Activated gamma-delta T cell treated with Interleukin-2 at 50 U/mL for 16 hours (primary cell): ENCODE data around the gene PLET1.

ENCODE experiments used
- DNase-seq: peaks from one replicate; pipeline ENCODE4 v3.0.0-alpha.2; 2020

The PLET1 gene

DNA sequence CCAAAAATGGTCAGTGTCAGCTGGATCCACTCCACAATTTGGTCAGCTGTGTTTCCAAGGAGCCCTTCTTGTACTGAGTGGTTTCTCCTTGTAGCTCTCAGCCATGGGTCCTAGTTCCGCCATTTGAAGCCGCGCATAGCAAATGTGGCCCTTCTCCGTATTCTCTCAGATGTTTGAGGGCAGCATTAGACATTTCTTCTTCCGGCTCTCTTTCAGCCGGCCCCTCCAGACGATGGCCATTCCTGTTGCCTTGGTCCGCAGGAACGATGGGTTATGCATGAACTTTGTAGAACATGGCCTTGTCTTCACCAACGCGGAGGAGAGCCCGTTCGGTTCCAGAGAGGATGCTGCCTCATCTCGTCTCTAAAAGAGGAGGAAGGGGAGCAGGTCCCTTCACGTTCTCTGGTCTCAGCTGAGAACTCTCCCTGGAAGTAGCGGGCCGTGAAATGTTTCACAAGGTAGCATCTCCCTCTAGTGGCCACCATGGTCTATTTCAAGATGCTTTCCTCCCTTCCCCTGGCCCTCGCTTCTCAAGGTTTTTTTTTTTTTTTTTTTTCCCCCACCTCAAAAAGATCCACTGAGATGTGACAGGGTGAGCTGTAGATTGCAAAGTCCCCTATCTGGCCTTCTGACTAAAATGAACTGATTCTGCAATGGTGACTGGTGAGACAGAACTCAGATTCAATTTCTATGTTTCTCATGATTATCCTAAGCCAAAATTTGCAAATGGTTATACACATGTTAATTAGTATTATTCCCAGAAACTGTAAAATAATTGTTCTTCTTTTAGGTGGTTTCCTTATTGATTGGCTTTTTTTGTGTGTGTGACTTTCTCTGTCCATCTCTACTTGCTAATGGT is 19.8 kb upstream of the PLET1 start:
- DNase-seq, result peak; percentile 65

DNA sequence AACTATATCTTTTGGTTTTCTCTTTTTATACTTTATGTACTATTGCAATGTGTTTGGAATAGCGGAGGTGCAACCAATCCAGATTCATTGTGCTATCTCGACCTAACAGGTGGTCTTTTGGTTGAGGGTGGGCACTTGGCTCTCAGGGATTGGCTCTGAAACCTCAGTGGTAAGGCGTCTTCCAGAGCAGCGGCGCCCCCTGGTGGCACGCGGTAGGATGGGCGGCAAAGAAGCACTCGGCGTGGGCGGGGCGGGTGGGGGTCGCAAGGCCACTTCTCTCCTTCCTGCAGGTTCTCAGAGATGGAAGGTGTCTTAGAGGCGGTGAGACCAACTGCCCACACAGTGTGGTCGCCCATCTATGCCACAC is 19.2 kb upstream of the PLET1 start:
- peak; percentile 76 for DNase-seq

DNA sequence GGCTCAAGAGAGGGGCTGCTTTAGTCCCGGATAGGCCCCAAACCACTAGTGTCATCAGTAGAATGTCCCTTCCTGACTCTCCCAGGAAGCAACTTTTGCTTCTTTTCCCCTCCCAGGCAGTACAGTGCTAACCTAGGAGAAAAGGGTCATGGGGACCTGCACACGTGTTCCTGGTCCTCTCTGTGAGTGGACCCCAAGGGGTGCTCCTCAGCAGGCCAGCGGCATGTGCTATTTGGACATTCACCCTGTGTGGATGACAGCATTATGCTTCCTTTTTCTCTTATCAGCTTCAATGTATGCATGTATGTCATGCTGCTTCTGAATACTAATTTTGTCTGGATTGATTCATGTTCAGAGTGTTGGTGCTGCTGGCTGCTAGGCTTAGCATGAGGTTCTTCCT is 18.1 kb upstream of the PLET1 start:
- no peak for DNase-seq

DNA sequence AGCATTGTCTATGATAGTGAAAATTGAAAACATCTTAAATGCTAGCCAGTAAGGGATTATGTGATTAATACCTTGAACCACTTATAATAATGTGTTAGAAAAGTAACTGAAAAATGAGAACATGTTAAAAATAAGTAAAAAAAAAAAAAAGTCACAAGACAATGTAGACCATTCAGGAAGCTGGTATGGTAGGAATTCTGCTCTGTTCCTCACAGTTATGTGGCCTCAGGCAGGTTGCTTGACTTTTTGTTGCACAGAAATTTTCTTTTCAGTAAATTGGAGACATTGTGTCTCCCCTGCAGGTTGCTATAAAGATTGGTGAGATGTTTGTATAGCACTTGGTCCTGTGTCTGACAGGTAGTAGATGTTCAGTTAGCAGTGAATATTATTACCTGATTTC is 17.3 kb upstream of the PLET1 start:
- DNase-seq, result no peak

DNA sequence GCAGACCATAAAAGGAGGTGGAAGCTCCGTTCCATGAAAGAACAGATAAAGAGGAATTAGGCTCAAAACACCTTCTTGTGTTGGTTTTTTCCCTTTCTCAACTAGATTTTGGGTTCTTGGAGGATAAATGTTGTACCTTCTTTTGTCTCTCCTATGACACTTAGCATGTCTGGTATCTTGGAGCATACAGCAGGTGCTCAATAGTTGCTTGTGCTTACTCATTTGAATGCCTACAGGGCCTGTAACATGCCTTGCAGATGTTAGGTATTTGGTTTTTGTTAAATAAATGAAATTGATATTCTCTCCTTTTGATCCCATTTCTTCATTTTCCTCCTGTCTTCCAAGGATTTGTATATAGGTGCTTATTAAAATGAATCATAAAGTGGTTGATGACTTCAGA is 16.4 kb upstream of the PLET1 start:
- no peak for DNase-seq

DNA sequence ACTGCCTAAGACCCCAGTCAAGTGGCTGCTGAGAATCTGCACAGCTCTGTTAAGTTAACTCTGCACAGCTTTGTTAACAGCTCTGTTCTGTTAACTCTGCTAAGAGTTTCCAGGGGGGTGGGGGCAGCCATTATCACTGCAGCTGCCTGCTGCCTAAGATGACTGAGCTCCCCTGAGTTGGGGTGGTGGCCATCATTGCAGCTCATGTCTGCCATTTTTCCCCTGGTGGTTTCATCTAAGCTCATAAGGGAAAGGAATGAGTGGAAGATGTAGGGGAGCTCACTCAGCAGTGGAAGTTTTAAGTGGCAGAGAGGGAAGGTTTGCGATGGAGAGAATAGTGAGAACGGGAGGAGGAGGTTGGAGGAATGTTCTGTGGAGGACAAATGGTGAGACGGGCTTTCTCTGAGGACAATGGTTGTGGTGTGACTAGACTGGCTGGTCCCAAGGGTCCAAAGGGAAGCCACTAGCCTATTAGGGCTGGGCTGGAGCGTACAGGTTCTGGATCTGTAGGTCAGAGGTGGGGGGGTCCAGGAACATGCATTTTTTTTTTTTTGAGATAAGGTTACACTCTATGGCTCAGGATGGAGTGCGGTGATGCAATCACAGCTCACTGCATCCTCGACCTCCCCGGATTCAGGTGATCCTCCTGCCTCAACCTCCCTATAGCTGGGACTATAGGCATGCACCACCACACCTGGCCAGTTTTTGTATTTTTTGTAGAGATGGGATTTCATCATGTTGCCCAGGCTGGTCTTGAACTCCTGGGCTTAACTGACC is 13.5 kb upstream of the PLET1 start:
- DNase-seq, result no peak

DNA sequence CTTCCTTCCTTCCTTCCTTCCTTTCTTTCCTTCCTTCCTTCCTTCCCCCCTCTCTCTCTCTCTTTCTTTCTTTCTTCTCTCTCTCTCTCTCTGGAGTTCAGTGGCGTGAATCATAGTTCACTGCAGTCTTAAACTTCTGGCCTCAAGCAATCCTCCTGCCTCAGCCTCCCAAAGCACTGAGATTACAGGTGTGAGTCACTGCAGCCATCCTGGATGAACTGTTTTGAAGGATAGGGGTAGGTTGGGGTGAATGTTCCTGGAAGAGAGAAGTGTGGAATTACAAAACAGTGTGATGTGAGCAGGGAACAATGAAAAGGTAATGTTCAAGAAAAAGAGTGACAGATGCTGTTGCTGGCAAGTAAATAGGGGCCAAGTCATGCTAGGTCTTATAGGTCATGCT is 12.4 kb upstream of the PLET1 start:
- DNase-seq, result no peak

DNA sequence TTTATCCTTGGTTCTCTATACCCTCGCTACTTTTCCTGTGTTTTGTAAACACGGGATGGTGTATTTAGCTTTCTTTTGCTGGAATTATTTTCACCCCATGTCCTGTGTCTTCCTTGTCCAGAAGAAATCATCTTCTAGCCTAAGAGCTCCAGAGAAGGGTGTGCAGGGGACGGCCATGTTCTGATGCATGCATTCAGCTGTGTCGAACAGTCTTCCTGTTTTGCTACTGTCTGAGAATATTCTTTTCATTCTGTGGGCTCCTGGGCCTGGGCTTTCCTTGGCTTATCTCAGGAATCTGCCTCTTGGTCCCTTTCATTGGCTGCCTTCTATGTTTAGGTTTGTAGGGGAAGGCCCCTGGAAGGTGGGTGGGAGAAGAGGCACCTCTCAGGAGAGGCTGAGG is 10.6 kb upstream of the PLET1 start:
- no peak for DNase-seq

DNA sequence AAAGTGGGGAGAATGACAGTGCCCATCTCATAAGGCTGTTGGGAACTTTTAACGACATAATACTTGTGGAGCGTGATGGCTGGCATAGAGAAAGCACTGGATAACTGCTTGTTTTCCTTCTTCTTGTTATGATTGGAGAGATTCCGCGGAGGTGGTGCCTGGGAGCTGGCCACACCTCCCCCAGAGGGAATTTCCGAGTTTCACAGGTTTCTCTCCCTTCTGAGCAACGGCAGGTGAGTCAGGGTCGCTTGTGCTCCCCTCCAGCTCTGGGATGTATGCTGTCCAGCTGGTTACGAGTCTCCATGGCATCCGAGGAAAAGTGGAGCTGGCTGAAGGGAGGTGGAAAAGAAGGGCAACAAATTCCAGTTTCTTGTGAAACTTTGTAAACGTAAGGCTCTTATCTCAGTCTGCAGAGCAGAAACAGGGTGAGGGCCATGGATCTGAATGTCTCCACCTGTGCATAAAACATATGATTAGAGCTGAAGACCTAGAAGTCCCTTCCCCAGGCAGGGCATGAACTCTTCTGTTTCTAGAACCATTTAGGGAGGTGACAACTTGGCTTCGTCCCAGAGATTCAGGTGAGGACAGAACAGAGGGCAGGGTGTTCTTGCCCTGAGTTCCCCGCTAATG is 10.0 kb upstream of the PLET1 start:
- no peak for DNase-seq

DNA sequence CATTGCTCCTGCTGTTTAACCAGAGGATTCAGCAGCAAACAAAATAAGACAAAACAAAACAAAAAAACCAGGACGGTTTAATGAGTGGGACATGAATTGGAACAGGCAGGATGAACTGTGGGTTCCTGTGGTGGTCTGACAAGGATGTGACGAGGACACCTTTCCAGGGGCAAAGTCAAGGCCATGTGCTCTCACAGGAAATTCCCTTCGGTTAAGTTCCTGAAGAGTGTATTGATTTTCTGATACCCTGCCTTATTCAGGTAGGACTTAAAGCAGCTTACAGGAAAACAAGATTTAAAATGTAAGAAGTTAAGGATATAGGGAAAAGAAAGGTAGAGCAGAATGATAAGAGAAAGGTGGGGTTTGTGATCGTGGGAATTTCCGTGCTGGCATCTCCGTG is 8.5 kb upstream of the PLET1 start:
- DNase-seq, result no peak

DNA sequence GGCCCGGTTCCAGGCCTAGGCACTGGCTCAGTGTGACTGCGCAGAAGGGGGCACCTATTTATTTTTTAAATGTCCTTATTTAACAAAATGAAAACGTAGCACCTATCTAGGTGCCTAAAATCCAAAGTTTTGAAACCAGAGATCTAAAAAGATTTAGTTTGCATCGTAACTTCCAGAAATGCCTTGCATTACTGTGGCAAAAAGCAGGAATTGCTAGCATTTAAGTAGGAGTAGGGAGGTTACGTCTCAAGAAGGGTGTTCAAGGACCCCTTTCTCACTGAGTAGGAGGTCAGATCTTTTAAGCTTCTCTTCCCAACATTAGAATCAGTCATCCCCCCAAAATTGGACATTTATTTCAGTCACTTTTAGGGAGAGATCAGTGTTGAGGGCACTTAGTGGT is 7.7 kb upstream of the PLET1 start:
- DNase-seq, result no peak

DNA sequence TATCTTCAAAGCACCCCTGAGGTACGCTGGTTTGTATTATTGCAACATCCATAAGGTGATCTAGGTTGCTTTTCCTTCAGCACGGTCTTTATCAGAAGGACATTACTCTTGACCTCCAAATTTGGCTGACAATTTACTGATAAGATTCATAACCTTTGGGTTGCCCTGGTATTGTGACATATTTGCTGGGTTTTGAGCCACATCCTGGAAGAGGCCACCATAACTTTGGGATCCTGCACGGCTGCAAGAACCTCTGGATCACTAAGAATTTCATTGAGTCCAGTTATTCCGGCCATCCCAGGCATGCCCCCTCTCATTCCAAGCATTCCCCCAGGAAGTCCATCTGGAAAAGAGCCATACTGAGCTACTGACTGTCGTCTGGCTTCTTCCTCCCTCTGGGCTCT is 6.5 kb upstream of the PLET1 start:
- DNase-seq, result no peak

DNA sequence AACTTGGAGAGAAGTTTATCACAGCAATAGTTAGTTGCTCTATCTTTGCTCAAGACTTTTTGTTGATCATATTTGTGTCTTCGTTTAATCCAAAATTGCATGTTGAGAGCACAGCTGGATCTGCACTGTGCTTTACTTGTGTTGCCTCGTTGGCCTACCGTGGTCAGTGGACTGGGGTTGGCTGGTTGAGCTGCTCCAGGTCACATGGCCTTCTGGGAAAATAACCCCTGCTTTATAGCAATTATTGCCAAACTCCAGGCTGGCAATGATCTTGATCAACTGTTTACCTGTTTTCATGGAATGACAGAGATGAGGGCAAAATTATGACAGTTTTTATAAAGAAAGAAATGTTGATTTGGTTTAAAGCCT is 5.7 kb upstream of the PLET1 start:
- DNase-seq, result no peak

DNA sequence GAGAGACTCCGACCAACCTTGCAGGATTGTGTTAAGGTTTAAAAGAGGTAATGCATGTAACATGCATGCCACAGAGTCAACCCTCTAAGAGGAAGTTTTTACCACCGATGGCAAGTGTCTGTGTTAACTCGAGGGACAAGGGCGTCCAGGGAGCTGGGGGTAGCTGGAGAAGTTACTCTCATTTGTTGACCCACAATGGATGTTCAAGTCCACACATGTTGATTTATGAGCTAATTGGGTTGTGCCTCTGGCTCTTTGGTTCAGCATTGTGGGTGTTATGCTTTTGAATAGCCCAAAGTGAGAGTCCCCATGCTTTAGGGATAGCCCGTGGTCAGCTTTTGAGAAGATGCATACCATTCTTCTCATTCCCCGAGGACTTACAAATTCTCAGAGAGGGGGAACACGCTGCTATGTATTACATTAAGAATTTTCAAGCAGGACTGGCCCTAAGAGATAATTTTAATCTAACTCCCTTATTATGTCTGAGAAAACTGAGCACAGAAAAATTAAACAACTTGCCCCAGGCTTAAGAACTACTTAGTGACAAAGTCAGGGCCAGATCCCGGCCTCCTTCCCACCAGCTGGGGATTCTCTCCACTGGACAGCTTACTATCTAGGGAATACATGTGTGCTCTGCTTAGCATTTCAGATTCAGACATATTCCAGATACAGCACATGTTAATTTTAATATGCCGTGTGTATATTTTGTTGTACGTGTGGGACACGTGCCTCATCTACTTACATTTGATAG is 5.2 kb upstream of the PLET1 start:
- no peak for DNase-seq

DNA sequence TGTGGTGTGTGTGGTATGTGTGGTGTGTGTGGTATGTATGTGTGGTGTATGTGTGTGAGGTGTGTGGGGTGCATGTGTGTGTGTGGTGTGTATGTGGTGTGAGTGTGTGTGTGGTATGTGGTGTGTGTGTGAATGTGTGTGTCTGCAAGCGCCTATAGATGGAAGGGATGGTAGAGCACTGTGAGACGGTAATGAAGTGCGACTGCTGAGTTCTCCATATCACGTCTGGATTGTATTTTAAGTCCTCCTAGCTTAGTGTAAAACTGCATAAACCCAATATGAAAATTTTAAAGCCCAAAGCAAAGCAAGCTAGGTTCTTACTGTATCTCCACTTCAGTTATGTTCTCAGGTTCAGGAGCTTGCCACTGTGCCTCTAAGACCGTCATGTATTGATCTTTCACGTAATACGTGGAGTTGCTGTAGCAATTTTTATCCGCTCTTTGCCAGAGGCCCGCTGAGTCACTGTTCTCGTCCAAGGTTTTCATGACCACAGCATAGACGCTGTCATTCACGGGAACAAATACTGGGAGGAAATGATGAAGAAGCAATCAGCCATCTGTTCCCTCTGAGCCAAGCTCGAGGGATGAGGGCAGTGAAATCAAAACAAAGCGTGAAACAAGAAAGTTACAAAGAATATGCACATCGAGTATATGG is 5.5 kb downstream of the PLET1 start:
- DNase-seq, result no peak

DNA sequence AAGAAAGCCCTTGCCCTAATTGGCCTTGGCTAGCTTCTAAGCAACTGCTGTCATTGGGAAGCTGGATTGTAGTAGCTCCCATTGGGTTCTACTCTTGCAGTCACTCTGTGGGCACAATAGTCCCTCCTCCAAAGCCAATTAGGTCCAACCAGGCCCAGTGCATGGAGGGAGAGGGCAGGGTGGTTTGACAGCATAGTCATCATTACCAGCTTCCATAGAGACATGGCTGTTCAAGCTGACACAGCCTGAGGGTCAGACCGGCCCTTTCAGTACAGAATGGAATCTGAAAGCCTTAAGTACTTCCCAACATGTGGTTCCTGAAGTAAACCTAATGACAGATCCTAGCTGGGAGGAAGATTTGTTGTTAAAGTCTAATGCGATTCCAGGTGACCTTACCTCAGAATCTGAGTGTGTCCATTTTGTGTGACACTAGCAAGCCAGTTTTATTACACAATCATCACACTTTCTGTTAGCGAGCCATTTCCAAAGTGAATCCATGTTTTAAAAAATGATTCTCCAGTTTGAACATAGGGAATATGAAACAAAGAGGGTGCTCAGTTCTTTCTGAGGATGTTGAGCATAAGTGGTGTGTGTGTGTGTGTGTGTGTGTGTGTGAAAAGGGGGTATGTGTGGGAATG is 6.9 kb downstream of the PLET1 start:
- DNase-seq, result no peak

DNA sequence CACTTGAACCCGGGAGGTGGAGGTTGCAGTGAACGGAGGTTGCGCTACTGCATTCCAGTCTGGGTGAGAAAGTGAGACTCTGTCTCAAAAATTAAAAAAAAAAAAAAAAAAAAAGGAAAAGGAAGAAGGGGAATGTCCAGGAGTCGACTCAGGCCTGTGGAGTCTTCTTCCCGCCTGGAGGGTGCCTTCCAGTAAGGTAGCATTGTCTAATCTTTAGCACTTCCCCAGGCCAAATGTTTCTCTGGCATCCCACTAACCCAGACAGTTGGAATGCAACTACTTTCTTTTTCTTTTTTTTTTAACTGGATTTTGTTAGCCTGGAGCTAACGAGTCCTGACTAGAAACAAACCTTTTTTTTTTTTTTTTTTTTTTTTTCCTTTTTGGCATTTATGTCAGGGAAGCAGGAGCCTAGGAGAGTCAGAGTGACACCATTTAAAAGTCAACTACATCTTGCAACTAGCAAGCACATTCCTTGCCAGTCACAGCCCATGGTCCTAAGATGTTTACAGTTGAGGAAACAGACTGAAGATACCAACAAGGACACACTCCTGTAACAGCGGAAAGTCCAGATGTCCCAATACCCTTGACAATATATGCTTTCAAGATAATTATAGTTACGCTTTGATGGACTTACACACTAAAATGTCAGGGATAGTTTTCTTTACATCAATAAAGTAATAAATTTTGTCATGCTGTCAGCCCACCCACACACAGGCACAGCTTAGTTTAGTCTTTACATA is 10.6 kb downstream of the PLET1 start:
- no peak for DNase-seq

DNA sequence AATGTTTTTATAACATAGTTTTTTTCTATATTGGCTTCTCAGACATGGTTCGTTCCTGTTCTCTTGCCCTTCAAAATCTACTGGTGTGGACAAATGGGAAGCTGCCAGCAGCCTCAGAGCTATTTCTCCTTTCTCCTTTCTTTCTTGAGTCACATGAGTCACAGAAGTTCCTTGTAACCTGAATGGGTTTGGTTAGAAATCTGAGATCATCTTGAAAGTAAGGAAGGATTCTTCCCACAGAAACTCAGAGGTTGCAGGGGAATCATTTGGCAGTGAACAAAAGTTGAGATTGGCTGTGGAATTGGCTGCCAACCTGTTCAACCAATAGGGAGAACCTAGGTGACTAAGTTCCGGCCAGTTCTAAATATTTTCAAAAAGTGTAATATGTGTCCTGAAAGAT is 12.5 kb downstream of the PLET1 start:
- no peak for DNase-seq

DNA sequence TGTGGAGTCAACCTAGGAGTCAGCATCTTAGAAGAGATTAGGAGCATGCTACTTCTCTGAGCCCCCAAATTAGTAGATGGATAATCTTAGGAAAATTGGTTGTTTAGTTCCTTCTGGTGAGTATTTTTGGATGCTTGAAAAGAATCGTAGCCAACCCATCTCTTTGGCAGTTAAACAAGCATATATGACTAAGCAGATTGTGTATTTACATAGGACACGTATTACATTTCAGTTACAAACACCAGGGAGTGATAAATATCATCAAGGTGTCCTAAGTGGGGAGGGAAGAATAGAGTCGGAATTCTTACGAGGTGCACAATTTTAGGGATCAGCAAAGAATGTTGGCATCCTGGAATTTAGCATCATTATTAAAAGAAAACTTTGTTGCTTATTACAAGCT is 13.5 kb downstream of the PLET1 start:
- DNase-seq, result no peak

DNA sequence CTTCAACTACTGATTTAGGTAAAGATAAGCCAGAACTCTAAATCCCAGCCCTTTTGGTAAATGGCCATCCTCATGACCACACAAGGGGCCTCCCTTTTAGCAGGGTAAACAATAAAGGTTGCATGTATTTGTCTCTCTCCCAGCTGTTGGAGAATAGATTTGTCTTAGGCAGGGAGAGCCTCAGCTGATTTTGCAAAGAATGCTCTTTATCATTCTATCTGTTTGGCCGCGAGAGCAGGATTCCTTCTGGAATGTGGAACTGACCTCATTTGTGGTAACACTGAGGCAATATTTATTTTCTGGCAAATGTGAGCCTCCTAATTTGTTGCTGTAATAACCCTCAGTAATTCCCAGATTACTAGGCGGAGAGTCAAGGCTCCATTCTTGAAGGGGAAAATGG is 19.2 kb downstream of the PLET1 start:
- DNase-seq, result no peak

DNA sequence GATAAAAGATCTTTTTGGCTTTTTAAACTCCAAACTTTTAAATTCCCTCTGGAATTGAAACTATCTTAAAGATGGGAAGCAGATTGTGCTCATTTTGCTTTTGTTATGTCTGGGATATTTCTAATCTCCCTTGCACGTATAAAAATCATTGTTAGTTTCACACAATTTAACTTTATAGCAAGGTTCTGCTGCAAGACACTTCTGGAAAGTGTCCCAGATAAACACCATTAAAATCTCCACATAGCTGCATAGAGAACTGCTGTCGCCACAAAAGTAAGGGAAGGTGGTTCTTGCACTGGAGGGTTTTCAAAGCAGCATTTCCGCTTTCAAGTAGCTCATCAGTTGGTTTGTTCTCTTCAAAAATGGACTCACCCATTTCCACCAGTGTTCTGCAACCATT is 22.6 kb downstream of the PLET1 start:
- DNase-seq, result no peak

DNA sequence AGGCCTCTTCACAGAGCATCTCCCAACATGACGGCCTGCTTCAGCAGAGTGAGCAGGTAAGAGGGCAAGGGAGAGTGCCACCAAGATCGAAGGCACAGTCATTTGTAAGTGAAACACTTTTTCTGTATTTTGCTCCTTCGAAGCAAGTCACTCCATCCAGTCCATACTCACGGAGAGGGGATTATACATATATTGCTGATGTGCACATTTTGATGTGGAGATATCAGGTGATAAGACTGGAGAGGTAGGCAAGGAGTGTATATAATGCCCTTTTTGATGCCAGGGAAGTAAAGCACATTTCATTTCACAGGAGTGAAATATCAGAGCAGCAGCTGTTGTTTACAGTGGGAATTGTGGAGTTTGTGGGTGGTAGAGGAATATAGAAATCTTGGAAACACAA is 23.2 kb downstream of the PLET1 start:
- DNase-seq, result no peak
